HG03196 (cell line): ENCODE measurements around the gene PRSS21.

Source experiments
- ATAC-seq: cut with Tn5 transposase; IDR thresholded peaks from one replicate; pipeline ENCODE4 v1.9.1; 2021; ENCODE audit not compliant: unreplicated experiment

The PRSS21 gene

GRCh38 chr16:2825049-2825742, 8.2 kb downstream of the PRSS21 start:
- no peak for ATAC-seq

GRCh38 chr16:2825906-2826305, 8.9 kb downstream of the PRSS21 start:
- ATAC-seq = no peak

- no peak for ATAC-seq
Measured at GRCh38 chr16:2826591-2827373, 9.7 kb downstream of the PRSS21 start.

GRCh38 chr16:2827374-2827791, 10.3 kb downstream of the PRSS21 start:
- no peak for ATAC-seq

- ATAC-seq = no peak
Measured at GRCh38 chr16:2827831-2828520, 10.9 kb downstream of the PRSS21 start.

- ATAC-seq = no peak
Measured at GRCh38 chr16:2828521-2828840, 11.4 kb downstream of the PRSS21 start.

- ATAC-seq = no peak
Measured at GRCh38 chr16:2828876-2829430, 11.9 kb downstream of the PRSS21 start.

- no peak for ATAC-seq
Measured at GRCh38 chr16:2829501-2830354, 12.7 kb downstream of the PRSS21 start, which contains the start of gene ZG16B. TSS of gene ZG16B (plus strand) at chr16:2830303. CDS start at chr16:2830442, 139 bp downstream.

- no peak for ATAC-seq
Measured at GRCh38 chr16:2830355-2830695, 13.3 kb downstream of the PRSS21 start.

GRCh38 chr16:2831203-2831602, 14.2 kb downstream of the PRSS21 start:
- no peak for ATAC-seq

GRCh38 chr16:2833776-2834175, 16.7 kb downstream of the PRSS21 start:
- ATAC-seq = no peak

- ATAC-seq = no peak
Measured at GRCh38 chr16:2834968-2835367, 17.9 kb downstream of the PRSS21 start.

GRCh38 chr16:2835638-2836493, 18.8 kb downstream of the PRSS21 start:
- ATAC-seq = no peak

- ATAC-seq = no peak
Measured at GRCh38 chr16:2836646-2837508, 19.8 kb downstream of the PRSS21 start.

GRCh38 chr16:2838928-2839327, 21.9 kb downstream of the PRSS21 start:
- ATAC-seq = no peak

GRCh38 chr16:2839650-2840450, 22.8 kb downstream of the PRSS21 start:
- ATAC-seq = no peak

GRCh38 chr16:2840914-2841313, 23.9 kb downstream of the PRSS21 start:
- ATAC-seq = no peak
